Thyroid gland (tissue), 4 donors: ENCODE data around the gene CDH23. TPM values are rescaled to one million over a fixed set of nuclear protein-coding genes. Genes with fewer than 3 reads are reported as not detected.

Experiments used
- DNase-seq, 2 donors: peaks; one replicate each; pipeline ENCODE4 v3.0.0-alpha.2; 2019
- H3K27ac ChIP-seq, 3 donors: fragments of 200-600 bp; sonication (generic); 1 replicate in 2 of 3; 2 replicates in 1 of 3; pipeline ENCODE4 v1.5.1; 2016 to 2019; ENCODE audit warnings: mild to moderate bottlenecking in 1 of 3, moderate library complexity in 1 of 3
- H3K27me3 ChIP-seq: fragments of 200-600 bp; sonication (generic); one replicate; pipeline ENCODE4 v1.5.1; 2019
- H3K36me3 ChIP-seq, 2 donors: fragments of 200-600 bp; sonication (generic); one replicate each; pipeline ENCODE4 v1.5.1; 2016 to 2019
- H3K4me1 ChIP-seq, 2 donors: fragments of 200-600 bp; sonication (generic); one replicate each; pipeline ENCODE4 v1.5.1; 2017 to 2019
- H3K4me3 ChIP-seq, 3 donors: fragments of 200-600 bp; sonication (generic); replicated peaks in 1 of 3; 1 replicate in 2 of 3; 2 replicates in 1 of 3; pipeline ENCODE4 v1.5.1; 2016; ENCODE audit warnings: mild to moderate bottlenecking in 1 of 3
- H3K9me3 ChIP-seq: fragments of 200-600 bp; sonication (generic); one replicate; pipeline ENCODE4 v1.5.1; 2017
- POLR2A ChIP-seq, 2 donors: fragments of 450-650 bp; IDR thresholded peaks; one replicate each; pipeline ENCODE4 v1.6.1; 2017; ENCODE audit warnings: antibody characterized with exemption in 2 of 2, mild to moderate bottlenecking in 2 of 2, moderate library complexity in 1 of 2
- WGBS, 2 donors: methylation state at CpG; one replicate each; pipeline ENCODE4 v1.1.5; 2017; 5-methylcytosine and 5-hydroxymethylcytosine counted together
- intact Hi-C: fragments of 100-400 bp; cut with DNase I; formaldehyde crosslinking; loops from one replicate; pipeline ENCODE4 v1.15.1; 2023
- total RNA-seq, 4 donors: library from RNA; depleted of rRNA; stranded (reverse); fragments of >200 nt; gene quantifications; one replicate each; pipeline ENCODE4 v1.2.3, GENCODE V29; 2016
- TF ChIP-seq, protein P1 (sequence below), 6 experiments: fragments of 200-600 bp in 3 of 6; fragments of 450-650 bp in 3 of 6; sonication (generic) in 3 of 6; IDR thresholded peaks; one replicate each; pipeline ENCODE4 v1.5.1; 2016 to 2019; ENCODE audit warnings: antibody characterized with exemption in 6 of 6, mild to moderate bottlenecking in 2 of 6, inconsistent platforms in 1 of 6, moderate library complexity in 1 of 6

Gene CDH23
- total RNA-seq, 4 donors from 2014 or later = 3.0 to 4.2 (median 3.9) TPM

DNA sequence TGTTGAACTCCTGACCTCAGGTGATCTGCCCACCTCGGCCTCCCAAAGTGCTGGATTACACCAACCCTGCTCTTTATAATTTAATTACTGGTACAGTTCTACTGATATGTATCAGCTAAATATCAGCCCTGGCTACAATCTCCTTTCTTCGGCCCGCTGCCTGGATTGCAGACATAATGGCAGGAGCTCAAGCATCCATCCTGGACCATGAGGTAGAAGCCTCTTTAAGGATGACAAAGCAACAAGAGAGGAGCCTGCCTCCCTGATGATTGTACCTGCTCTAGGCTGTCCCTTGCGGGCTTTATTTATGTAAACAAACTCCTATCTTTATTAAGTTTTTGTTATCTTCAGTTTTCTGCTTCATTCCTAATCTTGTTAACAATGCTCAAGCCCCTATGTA, 459.9 kb downstream of the CDH23 start:
- Histone ChIP-seq H3K36me3 (no peaks in the 10 kb centered on the region), H3K4me1 (peaks cover 12 to 19% of the 10 kb centered on the region in 2 donors), H3K4me3 (no peak overlapping the region), H3K27ac (no peak overlapping the region), H3K27me3 (no peaks in the 10 kb centered on the region), H3K9me3 (no peaks in the 10 kb centered on the region)
- 97 to 98% methylated on average over 4 of the region's 4 CpGs for WGBS, 2 donors
- DNase-seq = no peak
- TF ChIP-seq POLR2A (IDR thresholded peaks at IDR 0.05) = no peak
- TF ChIP-seq, protein P1, sequence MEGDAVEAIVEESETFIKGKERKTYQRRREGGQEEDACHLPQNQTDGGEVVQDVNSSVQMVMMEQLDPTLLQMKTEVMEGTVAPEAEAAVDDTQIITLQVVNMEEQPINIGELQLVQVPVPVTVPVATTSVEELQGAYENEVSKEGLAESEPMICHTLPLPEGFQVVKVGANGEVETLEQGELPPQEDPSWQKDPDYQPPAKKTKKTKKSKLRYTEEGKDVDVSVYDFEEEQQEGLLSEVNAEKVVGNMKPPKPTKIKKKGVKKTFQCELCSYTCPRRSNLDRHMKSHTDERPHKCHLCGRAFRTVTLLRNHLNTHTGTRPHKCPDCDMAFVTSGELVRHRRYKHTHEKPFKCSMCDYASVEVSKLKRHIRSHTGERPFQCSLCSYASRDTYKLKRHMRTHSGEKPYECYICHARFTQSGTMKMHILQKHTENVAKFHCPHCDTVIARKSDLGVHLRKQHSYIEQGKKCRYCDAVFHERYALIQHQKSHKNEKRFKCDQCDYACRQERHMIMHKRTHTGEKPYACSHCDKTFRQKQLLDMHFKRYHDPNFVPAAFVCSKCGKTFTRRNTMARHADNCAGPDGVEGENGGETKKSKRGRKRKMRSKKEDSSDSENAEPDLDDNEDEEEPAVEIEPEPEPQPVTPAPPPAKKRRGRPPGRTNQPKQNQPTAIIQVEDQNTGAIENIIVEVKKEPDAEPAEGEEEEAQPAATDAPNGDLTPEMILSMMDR (IDR thresholded peaks at IDR 0.05) = no peak
- intact Hi-C loops = no loop called here

DNA sequence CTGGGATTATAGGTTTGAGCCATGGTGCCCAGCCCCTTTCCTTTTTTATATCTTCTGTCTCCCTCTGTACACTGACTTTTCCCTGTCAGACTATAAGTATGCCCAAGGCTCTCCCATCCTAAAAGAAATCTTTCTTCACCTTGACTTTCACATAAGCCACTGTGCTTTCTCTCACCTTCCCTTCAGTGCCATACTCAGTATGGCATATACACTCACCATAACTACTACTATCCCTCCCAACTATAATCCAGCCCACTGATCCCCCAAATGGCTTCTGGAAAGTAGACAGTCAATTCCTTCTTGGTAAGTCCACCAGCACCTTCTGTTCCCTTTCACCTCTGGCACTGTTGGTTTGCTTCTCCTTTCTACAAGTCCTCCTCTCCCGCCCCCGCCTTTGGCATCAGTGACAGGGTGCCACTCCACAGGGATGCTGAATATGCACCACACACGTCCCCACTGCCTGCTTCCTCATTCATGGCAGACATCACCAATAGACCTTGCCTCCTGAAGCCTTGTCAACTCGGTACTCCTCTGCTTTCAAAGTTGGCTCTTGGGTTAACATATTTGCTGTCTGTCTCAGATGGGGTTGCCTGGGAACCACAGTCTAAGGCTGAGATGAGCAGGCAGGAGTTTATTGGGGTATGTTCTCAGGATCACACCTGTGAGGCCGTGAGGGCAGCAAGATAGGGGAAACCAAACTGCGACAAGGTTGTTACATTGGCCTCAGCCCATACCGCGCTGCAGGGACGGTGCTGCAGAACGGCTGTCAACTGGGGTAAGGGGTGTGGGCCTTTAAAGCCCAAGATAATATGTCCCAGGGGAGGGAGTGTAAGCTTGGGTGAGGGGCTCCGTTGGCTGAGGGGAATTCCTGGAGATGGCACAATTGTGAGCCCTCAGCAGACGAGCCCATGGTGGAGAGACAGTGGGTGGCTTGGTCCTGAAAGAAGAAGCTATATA, 461.5 kb downstream of the CDH23 start:
- Histone ChIP-seq H3K36me3 (no peaks in the 10 kb centered on the region), H3K9me3 (no peaks in the 10 kb centered on the region), H3K27ac (no peak overlapping the region), H3K27me3 (no peaks in the 10 kb centered on the region), H3K4me1 (peaks cover 10 to 17% of the 10 kb centered on the region in 2 donors), H3K4me3 (no peak overlapping the region)
- WGBS, 2 donors = 87 to 89% methylated on average over 12 of the region's 12 CpGs
- intact Hi-C loops = no loop called here
- TF ChIP-seq, protein P1 (IDR thresholded peaks at IDR 0.05) = no peak
- TF ChIP-seq POLR2A (IDR thresholded peaks at IDR 0.05) = no peak
- no peak for DNase-seq

DNA sequence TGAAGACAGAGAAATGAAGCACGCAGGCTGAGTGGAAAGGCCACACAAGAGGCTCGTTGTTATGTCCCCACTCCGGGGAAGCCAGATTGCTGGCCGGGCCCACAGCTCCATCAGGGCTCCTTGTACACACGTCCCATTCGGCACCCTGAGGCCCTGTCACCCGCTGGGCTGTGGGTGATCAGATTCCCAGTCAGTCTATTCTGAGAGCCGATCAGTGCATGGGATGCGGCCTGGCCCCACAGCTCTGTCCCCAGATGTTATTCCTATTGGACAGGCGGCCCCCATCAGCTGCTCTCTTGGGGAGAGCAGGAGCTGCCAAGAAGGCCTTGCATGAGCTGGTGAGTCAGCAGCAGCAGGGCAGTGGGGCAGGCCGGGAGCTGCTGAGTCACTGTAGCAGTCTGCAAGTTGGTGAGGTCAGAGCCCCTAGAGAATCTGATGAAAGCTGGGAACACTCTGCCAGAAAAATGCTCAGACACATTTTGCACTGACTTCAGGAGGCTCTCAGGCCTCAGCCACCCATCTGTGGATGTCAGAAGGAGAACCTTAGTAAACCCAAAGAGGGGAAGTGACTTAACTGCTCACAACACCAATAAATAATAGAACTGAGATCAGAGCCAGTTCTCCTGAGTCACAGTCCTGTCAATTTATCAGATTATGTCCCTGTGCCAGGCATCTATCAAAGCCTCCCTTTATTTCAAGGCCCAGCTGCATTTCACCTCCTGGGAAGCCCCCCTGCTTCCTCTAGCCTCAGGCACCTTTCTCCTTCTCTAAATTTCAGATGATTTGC, 463.7 kb downstream of the CDH23 start:
- 52 to 60% methylated on average over 9 to 11 of the region's 11 CpGs for WGBS, 2 donors
- intact Hi-C loops = no loop called here

DNA sequence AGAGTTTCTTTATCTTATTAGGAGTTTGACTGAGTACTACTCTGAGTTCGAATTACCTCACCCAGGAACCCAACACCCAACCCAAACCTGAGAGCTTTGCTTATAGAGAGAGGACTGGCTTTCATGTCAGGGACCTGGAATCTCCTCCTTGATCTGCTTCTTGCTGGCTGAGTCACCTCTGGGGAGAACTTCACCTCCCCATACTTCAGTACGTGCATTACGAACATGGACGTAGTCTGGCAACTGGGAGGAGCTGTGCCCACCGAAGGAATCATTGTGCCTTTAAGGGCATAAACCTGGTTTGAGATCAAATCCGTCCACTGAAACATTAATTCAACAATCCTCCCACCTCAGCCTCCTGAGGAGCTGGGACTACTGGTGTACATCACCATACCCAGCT, 466.5 kb downstream of the CDH23 start:
- peaks cover 10 to 23% of the 10 kb centered on the region in 2 donors for H3K4me1 ChIP-seq
- no peak overlapping the region for H3K27ac ChIP-seq
- H3K27me3 ChIP-seq = no peaks in the 10 kb centered on the region
- no peak overlapping the region for H3K4me3 ChIP-seq
- TF ChIP-seq, protein P1 (IDR thresholded peaks at IDR 0.05) = no peak
- TF ChIP-seq POLR2A (IDR thresholded peaks at IDR 0.05) = no peak
- no peak for DNase-seq
- 96% methylated on average over 6 of the region's 6 CpGs for WGBS, 2 donors
- H3K9me3 ChIP-seq = no peaks in the 10 kb centered on the region
- H3K36me3 ChIP-seq = no peaks in the 10 kb centered on the region
- intact Hi-C loops = no loop called here

More for the DNA sequence above, 463.7 kb downstream of the CDH23 start:
- peak in 1 of 2 donors; percentile 39 for TF ChIP-seq POLR2A (IDR thresholded peaks at IDR 0.05)
- TF ChIP-seq, protein P1 (IDR thresholded peaks at IDR 0.05) = no peak
- peak; percentile 97 for DNase-seq
- H3K4me1 ChIP-seq = peaks cover 10 to 17% of the 10 kb centered on the region in 2 donors
- no peaks in the 10 kb centered on the region for H3K36me3 ChIP-seq
- no peaks in the 10 kb centered on the region for H3K9me3 ChIP-seq
- no peaks in the 10 kb centered on the region for H3K27me3 ChIP-seq
- peak overlapping the region; percentile 86 to 90 (median 87) for H3K27ac ChIP-seq
- H3K4me3 ChIP-seq = no peak overlapping the region
